Peyer's patch (tissue), 4 donors: ENCODE results near the gene CERKL.

Experiments used
- CTCF ChIP-seq, 6 experiments: fragments of 450-650 bp in 4 of 6; fragments of 200-600 bp in 2 of 6; sonication (generic) in 1 of 6; IDR thresholded peaks; one replicate each; pipeline ENCODE4 v1.5.1; 2017 to 2019; ENCODE audit warnings: antibody characterized with exemption in 6 of 6, mild to moderate bottlenecking in 3 of 6, moderate library complexity in 1 of 6
- POLR2A ChIP-seq, 2 donors: fragments of 450-650 bp; IDR thresholded peaks; one replicate each; pipeline ENCODE4 v1.5.1; 2017; ENCODE audit warnings: antibody characterized with exemption in 2 of 2, mild to moderate bottlenecking in 2 of 2, moderate library complexity in 2 of 2

- TF ChIP-seq CTCF (IDR thresholded peaks at IDR 0.05), result no peak
- no peak for TF ChIP-seq POLR2A (IDR thresholded peaks at IDR 0.05)
Measured at GRCh38 chr2:181596556-181596955, 60.3 kb downstream of the CERKL start.
